Retina (tissue), 1 donor: ENCODE results near the gene ENO1.
"Not testable (repeated sequence)": the region's sequence is repeated elsewhere in the genome, so short reads cannot be mapped to it uniquely, and the experiment has no call there.

ENCODE experiments used
- DNase-seq: peaks from one replicate; pipeline ENCODE4 v3.0.0-alpha.2; 2016

ENO1 gene

DNA sequence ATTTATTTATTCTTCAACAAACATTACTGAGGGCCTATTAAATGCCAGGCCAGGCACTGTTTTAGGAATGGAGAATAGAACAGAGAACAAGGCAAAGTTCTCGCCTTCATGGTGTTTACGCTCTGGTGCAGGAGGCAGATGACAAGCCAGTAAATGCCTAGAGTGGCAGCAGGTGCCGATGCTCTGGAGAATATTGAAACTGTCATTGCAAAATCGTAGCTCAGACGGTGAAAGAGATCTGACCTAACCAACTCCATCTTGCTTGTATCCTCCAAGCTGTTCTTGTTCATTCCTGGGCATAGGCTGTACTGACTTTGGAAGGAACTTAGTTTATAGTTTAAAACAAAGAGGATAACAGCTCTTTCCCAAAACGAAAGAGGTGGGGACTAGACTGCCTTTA lies 13.5 kb upstream of the ENO1 start:
- DNase-seq, result no peak

- no peak for DNase-seq
Observed at GRCh38 chr1:8891401-8891800, 12.9 kb upstream of the ENO1 start.

GRCh38 chr1:8889925-8890785 lies 11.7 kb upstream of the ENO1 start:
- DNase-seq, result no peak

DNA sequence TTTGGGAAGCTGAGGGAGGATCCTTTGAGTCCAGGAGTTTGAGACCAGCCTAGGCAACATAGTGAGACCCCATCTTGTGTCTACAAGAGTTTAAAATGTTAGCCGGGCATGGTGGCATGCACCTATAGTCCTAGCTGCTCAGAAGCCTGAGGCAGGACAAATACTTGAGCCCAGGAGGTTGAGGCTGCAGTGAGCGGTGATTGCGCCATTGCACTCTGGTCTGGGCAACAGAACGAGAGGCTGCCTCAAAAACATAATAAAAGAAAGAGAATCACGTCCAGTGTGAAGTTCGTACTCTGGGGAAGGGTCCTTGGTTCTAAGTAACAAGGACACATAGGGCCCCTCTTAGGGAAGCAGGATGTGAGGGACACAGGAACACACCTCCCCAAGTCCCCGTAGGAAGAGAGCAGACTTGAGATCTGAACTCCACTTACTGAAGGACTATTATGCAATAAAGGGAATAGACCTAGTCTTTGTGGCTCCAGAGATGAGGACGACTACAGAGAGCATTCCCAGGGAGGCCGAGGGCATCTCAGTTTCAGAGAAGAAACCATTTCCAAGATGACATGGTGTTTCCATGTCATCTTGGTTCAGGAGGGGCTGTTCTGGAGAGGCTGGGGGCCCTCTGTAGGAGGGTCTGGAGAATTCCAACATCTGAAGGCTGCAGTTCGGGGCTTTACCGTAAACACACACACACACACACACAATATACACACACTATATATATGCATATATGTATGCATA lies 10.8 kb upstream of the ENO1 start:
- DNase-seq, result no peak

DNA sequence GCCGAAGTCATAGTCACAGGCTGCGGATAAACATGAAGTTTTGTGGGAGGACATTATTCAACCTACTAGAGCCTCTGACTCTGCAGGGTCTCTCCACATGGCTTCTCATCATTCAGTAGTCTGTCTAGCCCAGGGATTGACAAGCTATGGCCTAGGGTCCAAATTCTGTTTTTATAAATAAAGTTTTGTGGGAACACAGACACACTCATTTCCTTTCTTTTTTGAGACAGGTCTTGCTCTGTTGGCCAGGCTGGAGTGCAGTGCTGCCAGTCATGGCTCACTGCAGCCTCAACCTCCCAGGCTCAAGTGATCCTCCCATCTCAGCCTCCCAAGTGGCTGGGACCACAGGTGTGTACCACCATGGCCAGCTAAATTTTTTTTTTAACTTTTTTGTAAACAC lies 8.1 kb upstream of the ENO1 start:
- no peak for DNase-seq

DNA sequence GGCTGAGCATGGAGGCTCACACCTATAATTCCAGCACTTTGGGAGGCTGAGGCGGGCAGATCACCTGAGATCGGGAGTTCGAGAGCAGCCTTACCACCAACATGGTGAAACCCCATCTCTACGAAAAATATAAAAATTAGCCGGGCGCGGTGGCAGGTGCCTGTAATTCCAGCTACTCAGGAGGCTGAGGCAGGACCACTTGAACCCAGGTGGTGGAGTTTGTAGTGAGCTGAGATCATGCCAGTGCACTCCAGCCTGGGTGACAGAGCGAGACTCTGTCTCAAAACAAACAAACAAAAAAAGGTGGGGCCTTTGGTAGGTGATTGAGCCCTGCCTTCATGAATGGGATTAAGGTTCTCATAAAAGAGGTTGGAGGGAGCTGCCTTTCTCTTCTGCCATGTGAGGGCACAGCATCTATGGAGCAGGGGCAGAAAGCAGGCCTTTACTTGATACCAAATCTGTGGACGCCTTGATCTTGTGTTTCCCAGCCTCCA lies 7.6 kb upstream of the ENO1 start:
- DNase-seq, result not testable (repeated sequence)

- DNase-seq, result not testable (repeated sequence)
Observed at GRCh38 chr1:8884105-8884504, 5.6 kb upstream of the ENO1 start.

DNA sequence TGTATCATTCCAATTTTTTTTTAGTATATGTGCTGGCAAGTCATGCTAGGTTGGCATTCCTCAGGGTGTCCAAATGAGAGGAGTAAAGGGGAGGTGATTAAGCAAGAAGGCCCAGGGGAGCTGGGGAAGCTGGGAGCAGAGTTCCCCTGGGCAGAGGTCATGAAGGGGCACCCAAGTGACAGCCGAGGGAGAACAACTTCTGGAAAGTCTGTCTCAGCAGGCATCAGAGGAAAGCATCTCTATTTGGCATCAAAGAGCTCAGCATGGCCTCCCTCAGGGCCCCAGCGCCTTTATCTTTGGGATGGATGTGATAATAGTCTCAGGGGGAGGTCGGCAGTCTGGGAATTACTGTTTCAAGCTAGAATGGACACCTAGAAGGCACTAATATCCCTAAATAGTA lies 5.0 kb upstream of the ENO1 start:
- no peak for DNase-seq

DNA sequence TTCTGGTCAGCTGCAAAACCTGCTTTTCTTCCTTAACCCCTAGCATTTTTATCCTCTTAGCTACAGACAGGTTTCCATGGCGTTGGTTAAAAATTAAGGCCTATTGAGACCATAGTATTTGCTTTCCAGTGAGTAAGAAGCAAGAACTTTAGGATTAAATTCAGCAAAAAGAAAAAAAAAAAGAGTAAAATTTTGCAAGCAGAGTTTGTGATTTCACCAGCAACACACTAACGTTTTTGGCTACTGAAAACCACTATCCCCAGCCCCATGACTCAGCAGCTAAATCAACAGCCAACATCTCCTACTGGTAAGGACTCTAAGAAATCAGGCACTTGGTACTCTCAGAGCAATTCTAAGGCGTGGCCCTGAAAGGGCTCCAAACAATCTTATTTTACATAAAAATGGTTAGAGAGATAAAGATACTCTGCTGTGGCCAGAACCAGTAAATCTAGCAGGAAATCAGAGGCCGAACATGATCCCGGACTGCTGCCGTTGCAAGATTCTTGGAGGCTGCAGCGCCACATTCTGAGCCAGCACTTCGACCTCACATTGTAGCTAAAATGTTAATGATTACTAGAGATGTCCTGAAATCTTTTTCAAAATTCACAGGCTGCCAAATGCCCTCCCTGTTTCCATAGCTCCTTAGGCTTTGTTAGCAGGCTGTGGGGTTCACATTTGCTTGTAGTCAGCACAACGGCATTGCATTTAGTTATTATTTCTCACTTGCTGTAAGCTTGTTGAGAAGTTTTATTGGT lies 1.6 kb upstream of the ENO1 start:
- DNase-seq, result no peak

DNA sequence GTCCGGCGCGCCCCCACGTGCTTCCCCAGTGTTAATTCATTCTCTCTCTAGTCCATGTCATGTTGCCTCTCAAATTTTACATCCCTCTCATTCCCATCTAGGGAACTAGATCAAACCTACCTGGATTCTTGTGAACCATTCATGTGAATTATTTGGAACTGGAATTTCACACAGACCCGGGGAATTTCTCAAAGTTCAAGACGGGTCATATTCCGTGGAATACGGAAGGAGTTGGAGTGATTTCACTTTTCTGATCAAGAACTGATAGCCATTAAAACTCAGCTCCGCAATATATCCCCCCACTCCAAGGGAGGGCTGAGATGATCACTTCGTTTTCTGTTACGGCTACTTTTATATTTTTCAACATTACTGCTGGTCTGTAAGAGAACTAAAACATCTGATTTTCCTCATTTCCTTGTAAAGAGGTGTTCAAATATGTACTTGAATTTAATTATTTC lies 1.0 kb upstream of the ENO1 start:
- no peak for DNase-seq

GRCh38 chr1:8878698-8879463 lies 395 bp upstream of the ENO1 start:
- DNase-seq, result peak; percentile 100

- no peak for DNase-seq
Observed at GRCh38 chr1:8876087-8876486, 2.4 kb downstream of the ENO1 start.

- DNase-seq, result no peak
Observed at GRCh38 chr1:8875216-8875861, 3.1 kb downstream of the ENO1 start.

- DNase-seq, result no peak
Observed at GRCh38 chr1:8874230-8875201, 4.0 kb downstream of the ENO1 start.

GRCh38 chr1:8873506-8874229 lies 4.8 kb downstream of the ENO1 start:
- DNase-seq, result no peak

DNA sequence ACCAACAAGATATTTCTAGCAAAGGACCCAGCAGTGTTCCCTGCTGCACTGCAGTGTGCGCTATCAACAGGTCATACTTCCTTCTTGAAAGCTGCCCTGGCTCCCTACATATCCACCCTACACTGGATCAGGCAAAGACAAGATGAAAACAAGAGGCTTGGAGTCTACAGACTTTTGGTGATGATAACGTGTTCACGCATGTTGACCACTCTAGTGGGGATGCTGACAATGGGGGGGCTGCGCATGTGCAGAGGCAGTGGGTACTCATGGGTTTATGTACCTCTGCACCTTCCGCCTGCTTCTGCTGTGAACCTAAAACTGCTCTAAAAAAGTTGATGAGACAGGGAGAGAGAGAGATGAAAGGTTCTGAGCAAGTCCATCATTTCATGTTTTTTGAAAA lies 5.5 kb downstream of the ENO1 start:
- DNase-seq, result no peak

GRCh38 chr1:8871965-8872399 lies 6.5 kb downstream of the ENO1 start:
- no peak for DNase-seq

DNA sequence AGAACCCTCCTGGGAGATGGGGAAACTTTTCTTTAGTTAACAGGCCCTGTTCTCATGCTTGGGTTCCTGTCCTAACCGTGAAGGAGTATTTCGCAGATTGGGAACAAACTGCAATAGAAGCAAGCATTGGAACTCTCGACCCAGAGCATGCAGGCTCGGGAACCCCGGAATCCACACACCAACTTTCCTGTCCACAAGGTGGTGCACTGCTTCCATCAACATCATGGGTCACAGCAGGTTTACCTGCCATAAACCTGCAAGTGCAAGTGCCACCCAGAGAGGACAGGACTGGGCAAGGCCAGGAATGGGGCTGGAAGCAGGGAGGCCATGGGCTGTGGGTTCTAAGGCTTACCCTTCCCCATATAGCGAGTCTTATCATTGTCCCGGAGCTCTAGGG lies 6.9 kb downstream of the ENO1 start:
- no peak for DNase-seq

DNA sequence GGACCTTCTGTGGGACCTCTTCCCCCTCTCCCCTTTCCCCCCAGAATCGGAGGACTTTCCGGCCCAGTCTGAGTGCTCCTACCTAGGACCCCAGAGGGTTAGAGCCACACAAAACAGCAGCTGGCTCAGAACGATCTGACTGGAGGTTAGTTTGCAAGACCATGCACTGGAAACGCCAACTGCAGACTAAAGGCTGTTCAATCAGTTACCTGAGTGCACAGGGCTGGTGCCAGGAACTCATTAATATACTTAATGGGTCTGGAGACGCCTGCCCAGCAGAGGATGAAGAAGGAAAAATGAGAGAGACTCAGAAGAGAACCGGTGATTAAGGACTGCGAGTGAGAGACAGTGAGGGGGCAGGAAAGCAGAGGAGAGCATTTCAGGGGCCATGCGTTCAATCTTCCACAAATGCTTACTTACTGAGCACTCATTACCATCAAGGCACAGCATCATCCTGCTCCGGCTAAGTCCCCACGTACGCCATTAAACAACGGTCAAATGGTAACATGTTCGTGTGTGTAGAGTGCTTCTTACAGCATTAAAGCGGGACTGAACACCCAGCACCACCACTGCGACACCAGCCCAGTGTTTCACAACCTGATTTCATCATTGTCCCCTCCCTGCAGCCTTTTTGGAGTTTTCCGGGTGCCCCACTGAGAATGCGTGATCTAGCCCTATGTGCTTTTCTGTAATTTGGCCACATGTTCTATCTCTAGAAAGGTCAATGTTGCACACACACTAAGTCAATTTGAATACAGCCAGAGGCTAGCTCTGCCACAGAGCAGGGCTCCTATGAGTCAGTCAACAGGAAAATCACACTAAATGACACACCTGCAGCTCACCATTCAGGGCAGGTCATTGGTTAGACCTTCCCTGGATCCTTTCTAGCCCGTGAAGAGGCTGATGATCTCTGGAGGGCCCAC lies 7.6 kb downstream of the ENO1 start:
- DNase-seq, result no peak
